ENCODE data around the gene ANKRD44.
A peak's percentile ranks its signal among the peaks of the same experiment; 100 is the strongest.

The ANKRD44 gene

GRCh38 chr2:197170208-197170607 is 140.4 kb downstream of the ANKRD44 start:
- DNase-seq, result no peak

- peak; percentile 48 to 62 for DNase-seq
Observed at GRCh38 chr2:197168705-197169104, 141.9 kb downstream of the ANKRD44 start.

- DNase-seq, result no peak
Observed at GRCh38 chr2:197167608-197168314, 142.8 kb downstream of the ANKRD44 start.

GRCh38 chr2:197165020-197165419 is 145.6 kb downstream of the ANKRD44 start:
- DNase-seq, result no peak

- DNase-seq, result no peak
Observed at GRCh38 chr2:197164141-197164754, 146.3 kb downstream of the ANKRD44 start.

- no peak for DNase-seq
Observed at GRCh38 chr2:197163712-197164140, 146.9 kb downstream of the ANKRD44 start.

- no peak for DNase-seq
Observed at GRCh38 chr2:197161774-197162173, 148.8 kb downstream of the ANKRD44 start.

- DNase-seq, result no peak
Observed at GRCh38 chr2:197159661-197160211, 150.8 kb downstream of the ANKRD44 start.

GRCh38 chr2:197158591-197159550 is 151.7 kb downstream of the ANKRD44 start:
- no peak for DNase-seq

- DNase-seq, result no peak
Observed at GRCh38 chr2:197157879-197158537, 152.6 kb downstream of the ANKRD44 start.

GRCh38 chr2:197156771-197157170 is 153.8 kb downstream of the ANKRD44 start:
- DNase-seq, result no peak

- no peak for DNase-seq
Observed at GRCh38 chr2:197152451-197153228, 157.9 kb downstream of the ANKRD44 start.

- DNase-seq, result no peak
Observed at GRCh38 chr2:197149546-197149945, 161.0 kb downstream of the ANKRD44 start.

- no peak for DNase-seq
Observed at GRCh38 chr2:197148401-197148800, 162.2 kb downstream of the ANKRD44 start.

GRCh38 chr2:197147942-197148341 is 162.6 kb downstream of the ANKRD44 start:
- DNase-seq, result no peak

- no peak for DNase-seq
Observed at GRCh38 chr2:197146995-197147394, 163.6 kb downstream of the ANKRD44 start.

GRCh38 chr2:197145471-197146056 is 165.0 kb downstream of the ANKRD44 start:
- peak in 1 of 2 experiments; percentile 20 for DNase-seq

- DNase-seq, result no peak
Observed at GRCh38 chr2:197144183-197144582, 166.4 kb downstream of the ANKRD44 start.

GRCh38 chr2:197141702-197142473 is 168.7 kb downstream of the ANKRD44 start:
- DNase-seq, result no peak

- no peak for DNase-seq
Observed at GRCh38 chr2:197140045-197140444, 170.5 kb downstream of the ANKRD44 start.

All from NCI-H2081 (cell line).